Measurements from ENCODE around the gene SELENOM. TPM values are rescaled to one million over a fixed set of nuclear protein-coding genes. Genes with fewer than 3 reads are reported as not detected.
"Not testable (repeated sequence)": the region's sequence is repeated elsewhere in the genome, so short reads cannot be mapped to it uniquely, and the experiment has no call there.

SELENOM gene
- total RNA-seq, 1 experiment from 2014 or later = 22.4 TPM

DNA sequence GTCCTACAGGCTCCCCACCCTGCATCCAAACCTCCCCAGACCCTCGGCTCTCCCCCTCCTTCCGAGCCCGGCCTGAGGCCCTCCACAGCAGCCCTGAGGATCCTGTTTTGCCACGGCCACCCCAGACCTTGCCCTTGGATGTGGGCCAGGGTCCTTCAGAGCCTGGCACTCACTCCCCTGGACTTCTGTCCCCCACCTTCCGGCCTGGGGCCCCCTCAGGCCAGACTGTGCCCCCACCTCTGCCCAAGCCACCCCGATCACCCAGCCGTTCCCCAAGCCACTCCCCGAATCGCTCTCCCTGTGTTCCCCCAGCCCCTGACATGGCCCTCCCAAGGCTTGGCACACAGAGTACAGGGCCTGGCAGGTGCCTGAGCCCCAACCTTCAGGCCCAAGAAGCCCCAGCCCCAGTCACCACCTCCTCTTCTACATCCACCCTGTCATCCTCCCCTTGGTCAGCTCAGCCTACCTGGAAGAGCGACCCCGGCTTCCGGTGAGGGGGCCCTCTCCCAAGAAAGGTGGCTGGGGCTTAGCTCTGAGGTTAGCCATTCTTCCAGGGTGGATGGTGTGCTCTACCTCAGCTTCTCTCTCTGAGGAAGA, 18.3 kb upstream of the SELENOM start:
- H3K27me3 ChIP-seq (ENCODE audit: control insufficient read depth, insufficient read depth, low read length) = no peaks in the 10 kb centered on the region
- H3K36me3 ChIP-seq (replicated peaks; ENCODE audit: control insufficient read depth, insufficient read depth, low read length) = no peaks in the 10 kb centered on the region
- no peak overlapping the region for H3K4me3 ChIP-seq (ENCODE audit: insufficient read depth, low read depth, low read length)
- peak; percentile 49 for DNase-seq

DNA sequence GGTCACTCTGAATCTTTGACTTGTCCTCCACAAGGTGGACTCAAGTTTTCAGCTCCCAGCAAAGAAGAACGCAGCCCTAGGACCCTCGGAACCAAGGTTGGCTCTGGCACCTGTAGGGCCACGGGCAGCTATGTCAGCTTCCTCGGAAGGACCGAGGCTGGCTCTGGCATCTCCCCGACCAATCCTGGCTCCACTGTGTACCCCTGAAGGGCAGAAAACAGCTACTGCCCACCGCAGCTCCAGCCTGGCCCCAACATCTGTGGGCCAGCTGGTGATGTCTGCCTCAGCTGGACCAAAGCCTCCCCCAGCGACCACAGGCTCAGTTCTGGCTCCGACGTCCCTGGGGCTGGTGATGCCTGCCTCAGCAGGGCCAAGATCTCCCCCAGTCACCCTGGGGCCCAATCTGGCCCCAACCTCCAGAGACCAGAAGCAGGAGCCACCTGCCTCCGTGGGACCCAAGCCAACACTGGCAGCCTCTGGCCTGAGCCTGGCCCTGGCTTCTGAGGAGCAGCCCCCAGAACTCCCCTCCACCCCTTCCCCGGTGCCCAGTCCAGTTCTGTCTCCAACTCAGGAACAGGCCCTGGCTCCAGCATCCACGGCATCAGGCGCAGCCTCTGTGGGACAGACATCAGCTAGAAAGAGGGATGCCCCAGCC, 17.6 kb upstream of the SELENOM start:
- DNase-seq = no peak
- H3K36me3 ChIP-seq (replicated peaks; ENCODE audit: control insufficient read depth, insufficient read depth, low read length) = no peaks in the 10 kb centered on the region
- H3K27me3 ChIP-seq (ENCODE audit: control insufficient read depth, insufficient read depth, low read length) = no peaks in the 10 kb centered on the region
- no peak overlapping the region for H3K4me3 ChIP-seq (ENCODE audit: insufficient read depth, low read depth, low read length)

GRCh38 chr22:31124290-31124689, 16.9 kb upstream of the SELENOM start:
- no peak for DNase-seq

DNA sequence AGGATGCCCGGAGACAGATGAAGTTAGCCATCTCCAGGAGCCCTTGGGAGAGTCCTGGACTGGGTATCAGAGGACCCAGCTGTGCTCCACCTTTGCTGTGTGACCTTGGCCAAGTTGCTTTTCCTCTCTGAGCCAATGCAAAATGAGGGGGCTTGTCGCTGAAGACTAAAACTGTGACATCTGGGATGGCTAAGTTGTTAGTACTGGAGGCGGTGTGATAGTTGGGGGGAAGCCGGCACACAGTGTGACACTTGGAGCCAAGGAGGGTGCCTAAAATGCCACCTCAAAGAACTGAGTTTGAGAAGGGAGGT, 15.9 kb upstream of the SELENOM start:
- no peak for DNase-seq
- Histone ChIP-seq H3K4me3 (ENCODE audit: insufficient read depth, low read depth, low read length) (peak overlapping the region; percentile 46), H3K36me3 (replicated peaks; ENCODE audit: control insufficient read depth, insufficient read depth, low read length) (no peaks in the 10 kb centered on the region), H3K27me3 (ENCODE audit: control insufficient read depth, insufficient read depth, low read length) (no peaks in the 10 kb centered on the region)

More at GRCh38 chr22:31124290-31124689, 16.9 kb upstream of the SELENOM start:
- no peaks in the 10 kb centered on the region for H3K27me3 ChIP-seq (ENCODE audit: control insufficient read depth, insufficient read depth, low read length)
- no peaks in the 10 kb centered on the region for H3K36me3 ChIP-seq (replicated peaks; ENCODE audit: control insufficient read depth, insufficient read depth, low read length)
- no peak overlapping the region for H3K4me3 ChIP-seq (ENCODE audit: insufficient read depth, low read depth, low read length)

DNA sequence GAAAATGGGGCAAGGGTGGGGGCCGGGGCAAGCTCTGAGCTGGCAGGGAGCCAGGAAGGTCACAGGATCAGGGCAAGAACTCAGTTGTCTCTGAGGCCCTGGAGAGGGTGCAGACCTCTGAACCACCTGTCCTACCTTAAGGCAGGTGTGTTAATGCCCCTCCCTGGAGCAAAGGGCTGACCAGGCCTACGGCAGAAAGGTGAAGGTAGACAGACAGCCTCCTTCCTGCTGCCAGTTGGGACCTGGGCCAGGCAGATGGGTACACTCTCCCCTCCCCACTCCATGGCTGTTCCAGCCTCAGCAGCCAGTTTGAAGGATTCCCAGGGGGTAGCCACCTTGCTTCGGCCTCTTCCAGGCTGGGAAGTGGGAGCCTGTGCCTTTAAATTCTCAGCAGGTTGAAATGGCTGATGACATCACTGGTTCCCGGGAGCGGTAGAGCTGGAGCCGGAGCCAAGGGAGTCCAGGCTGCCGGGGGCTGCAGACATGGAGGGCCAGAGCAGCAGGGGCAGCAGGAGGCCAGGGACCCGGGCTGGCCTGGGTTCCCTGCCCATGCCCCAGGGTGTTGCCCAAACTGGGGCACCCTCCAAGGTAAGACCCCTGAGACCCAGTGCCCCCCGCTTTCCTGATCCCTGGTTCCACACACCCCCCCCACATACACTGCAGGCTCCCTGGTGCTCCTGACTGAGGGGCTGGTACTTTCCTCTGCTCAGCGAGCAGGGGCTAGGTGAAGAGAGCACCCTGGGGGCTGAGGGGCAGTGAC, 15.3 kb upstream of the SELENOM start, which contains the start of gene INPP5J:
INPP5J (plus strand) TSS at position 435 of the 760 bp plus-strand sequence; CDS start at position 484, 49 bp downstream.
- peak within 1 kb of the TSS; percentile 46 for H3K4me3 ChIP-seq (ENCODE audit: insufficient read depth, low read depth, low read length)
- no peaks in the 10 kb centered on the region for H3K27me3 ChIP-seq (ENCODE audit: control insufficient read depth, insufficient read depth, low read length)
- DNase-seq = peak; percentile 88
- H3K36me3 ChIP-seq (replicated peaks; ENCODE audit: control insufficient read depth, insufficient read depth, low read length) = no peaks in the 10 kb centered on the region

DNA sequence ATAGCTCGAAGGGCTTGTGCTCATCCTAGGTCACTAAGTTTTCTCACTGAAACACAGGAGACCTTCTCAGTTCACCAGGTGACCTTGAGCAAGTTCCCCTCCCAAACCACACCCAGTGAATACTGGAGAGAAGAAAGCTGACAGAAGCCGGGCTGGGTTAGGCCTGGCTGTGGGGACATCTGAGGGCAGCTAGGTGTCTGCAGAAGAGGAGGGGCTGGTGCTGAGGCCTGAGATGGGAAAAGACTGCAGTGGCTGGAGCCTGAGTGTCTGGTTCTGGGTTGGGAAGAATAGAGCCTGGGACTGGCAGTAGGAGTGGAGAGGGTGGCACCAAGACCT, 14.8 kb upstream of the SELENOM start:
- Histone ChIP-seq H3K4me3 (ENCODE audit: insufficient read depth, low read depth, low read length) (no peak overlapping the region), H3K27me3 (ENCODE audit: control insufficient read depth, insufficient read depth, low read length) (no peaks in the 10 kb centered on the region), H3K36me3 (replicated peaks; ENCODE audit: control insufficient read depth, insufficient read depth, low read length) (no peaks in the 10 kb centered on the region)
- no peak for DNase-seq

- no peak for DNase-seq
- no peaks in the 10 kb centered on the region for H3K36me3 ChIP-seq (replicated peaks; ENCODE audit: control insufficient read depth, insufficient read depth, low read length)
- H3K4me3 ChIP-seq (ENCODE audit: insufficient read depth, low read depth, low read length) = no peak overlapping the region
- H3K27me3 ChIP-seq (ENCODE audit: control insufficient read depth, insufficient read depth, low read length) = no peaks in the 10 kb centered on the region
These were observed 14.0 kb upstream of the SELENOM start for GRCh38 chr22:31121403-31121802.

DNA sequence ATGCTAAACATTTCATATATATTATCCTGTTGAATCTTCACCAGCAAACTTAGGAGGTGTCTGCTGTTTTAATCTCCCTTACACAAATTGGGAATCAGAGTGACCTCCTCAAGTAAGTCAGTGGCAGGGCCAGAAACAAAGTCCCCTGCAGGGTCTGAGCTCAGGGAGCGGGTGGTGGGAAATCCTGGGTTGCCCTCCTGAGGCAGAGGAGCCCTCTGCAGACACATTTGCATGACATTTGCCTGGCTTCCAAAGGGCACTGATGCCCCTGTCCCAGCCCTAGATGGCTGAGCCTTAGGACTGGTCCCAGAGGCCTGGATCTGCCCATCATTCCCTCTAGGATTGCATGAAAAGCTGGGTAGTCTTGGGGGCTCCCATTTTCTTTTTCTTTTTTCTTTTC, 13.3 kb upstream of the SELENOM start:
- no peak overlapping the region for H3K4me3 ChIP-seq (ENCODE audit: insufficient read depth, low read depth, low read length)
- H3K36me3 ChIP-seq (replicated peaks; ENCODE audit: control insufficient read depth, insufficient read depth, low read length) = no peaks in the 10 kb centered on the region
- peak; percentile 71 for DNase-seq
- H3K27me3 ChIP-seq (ENCODE audit: control insufficient read depth, insufficient read depth, low read length) = no peaks in the 10 kb centered on the region

DNA sequence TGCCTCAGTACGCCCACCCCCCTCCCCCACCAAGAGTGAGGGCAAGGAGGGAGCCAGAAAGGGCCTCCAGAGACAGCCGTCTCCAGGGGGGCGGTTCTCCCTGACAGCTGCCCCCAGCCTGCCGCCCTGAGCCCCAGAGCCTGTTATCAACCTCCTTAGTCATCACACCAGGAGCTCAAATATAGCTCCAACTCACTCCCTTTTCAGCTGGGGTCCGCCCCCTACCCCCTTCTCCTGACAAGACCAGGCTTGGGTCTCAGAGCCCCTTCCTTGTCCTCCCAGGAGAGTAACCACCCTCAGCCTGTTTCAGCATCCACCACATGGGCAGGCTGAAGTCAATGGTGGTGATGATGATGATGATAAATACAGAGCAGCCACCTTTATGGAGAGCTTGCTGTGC, 12.9 kb upstream of the SELENOM start:
- Histone ChIP-seq H3K36me3 (replicated peaks; ENCODE audit: control insufficient read depth, insufficient read depth, low read length) (no peaks in the 10 kb centered on the region), H3K4me3 (ENCODE audit: insufficient read depth, low read depth, low read length) (no peak overlapping the region), H3K27me3 (ENCODE audit: control insufficient read depth, insufficient read depth, low read length) (no peaks in the 10 kb centered on the region)
- DNase-seq = no peak

GRCh38 chr22:31119026-31119717, 11.8 kb upstream of the SELENOM start:
- no peaks in the 10 kb centered on the region for H3K27me3 ChIP-seq (ENCODE audit: control insufficient read depth, insufficient read depth, low read length)
- no peak overlapping the region for H3K4me3 ChIP-seq (ENCODE audit: insufficient read depth, low read depth, low read length)
- no peaks in the 10 kb centered on the region for H3K36me3 ChIP-seq (replicated peaks; ENCODE audit: control insufficient read depth, insufficient read depth, low read length)
- DNase-seq = no peak

DNA sequence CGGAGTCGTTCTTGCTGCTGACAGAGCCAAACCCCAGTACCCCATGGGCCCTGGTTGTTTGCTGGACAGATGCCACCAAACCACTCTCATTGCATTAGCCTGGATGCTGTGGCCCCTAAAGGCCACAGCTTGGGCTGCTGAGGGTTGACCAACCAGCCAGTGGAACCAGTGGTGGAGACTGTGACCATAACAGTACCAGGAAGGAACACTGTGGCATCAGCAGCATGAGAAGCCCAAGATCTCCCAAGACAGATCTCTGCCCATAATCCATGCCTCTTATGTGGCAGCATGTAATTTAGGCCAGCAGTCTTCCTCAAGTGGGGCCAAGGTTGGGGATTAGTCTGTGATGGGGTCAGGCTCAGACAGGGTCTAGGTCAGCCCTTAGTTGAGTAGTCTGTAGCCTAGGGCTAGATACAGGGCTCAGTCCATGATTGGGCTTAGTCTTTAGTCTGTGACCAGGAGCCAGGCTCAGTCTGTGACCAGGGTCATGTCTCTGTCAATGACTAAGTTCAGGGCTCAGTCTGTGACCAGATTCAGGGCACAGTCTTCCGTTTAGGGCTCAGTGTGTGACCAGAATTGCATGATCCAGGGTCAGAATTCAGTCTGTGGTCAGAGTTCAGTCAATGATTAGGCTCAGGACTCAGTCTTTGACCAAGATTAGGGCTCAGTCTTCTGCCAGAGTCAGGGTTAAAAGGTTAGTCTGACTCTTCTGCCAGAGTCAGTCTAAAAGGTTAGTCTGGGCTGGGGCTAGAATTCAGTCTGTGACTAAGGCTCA, 10.9 kb upstream of the SELENOM start:
- Histone ChIP-seq H3K4me3 (ENCODE audit: insufficient read depth, low read depth, low read length) (no peak overlapping the region), H3K36me3 (replicated peaks; ENCODE audit: control insufficient read depth, insufficient read depth, low read length) (no peaks in the 10 kb centered on the region), H3K27me3 (ENCODE audit: control insufficient read depth, insufficient read depth, low read length) (no peaks in the 10 kb centered on the region)
- DNase-seq = no peak

DNA sequence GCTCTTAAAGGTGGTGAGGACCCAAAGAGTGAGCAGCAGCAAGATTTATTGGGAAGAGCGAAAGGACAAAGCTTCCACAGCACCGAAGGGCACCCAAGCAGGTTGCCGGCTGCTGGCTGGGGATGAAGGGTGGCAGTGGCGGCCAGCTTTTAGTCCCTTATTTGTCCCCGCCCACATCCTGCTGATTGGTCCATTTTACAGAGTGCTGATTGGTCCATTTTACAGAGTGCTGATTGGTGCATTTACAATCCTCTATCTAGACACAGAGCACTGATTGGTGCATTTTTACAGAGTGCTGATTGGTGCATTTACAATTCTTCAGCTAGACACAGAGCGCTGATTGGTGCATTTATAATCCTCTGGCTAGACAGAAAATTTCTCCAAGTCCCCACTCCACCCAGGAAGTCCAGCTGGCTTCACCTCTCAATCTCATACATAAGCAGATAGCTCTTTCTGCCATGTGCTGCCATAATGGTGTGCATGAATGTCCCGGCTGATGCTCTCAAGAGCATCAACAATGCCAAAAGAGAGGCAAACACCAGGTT, 5.3 kb upstream of the SELENOM start:
- H3K36me3 ChIP-seq (replicated peaks; ENCODE audit: control insufficient read depth, insufficient read depth, low read length) = not testable (repeated sequence)

GRCh38 chr22:31107894-31108218, 488 bp upstream of the SELENOM start:
- Histone ChIP-seq H3K36me3 (replicated peaks; ENCODE audit: control insufficient read depth, insufficient read depth, low read length) (no peaks in the 10 kb centered on the region), H3K27me3 (ENCODE audit: control insufficient read depth, insufficient read depth, low read length) (peaks cover 23% of the 10 kb centered on the region), H3K4me3 (ENCODE audit: insufficient read depth, low read depth, low read length) (peak overlapping the region; percentile 70)
- DNase-seq = no peak

More for the DNA sequence above, 5.3 kb upstream of the SELENOM start:
- not testable (repeated sequence) for DNase-seq; H3K4me3 ChIP-seq (ENCODE audit: insufficient read depth, low read depth, low read length); H3K27me3 ChIP-seq (ENCODE audit: control insufficient read depth, insufficient read depth, low read length)

- peak overlapping the region; percentile 70 for H3K4me3 ChIP-seq (ENCODE audit: insufficient read depth, low read depth, low read length)
- no peak for DNase-seq
- no peaks in the 10 kb centered on the region for H3K36me3 ChIP-seq (replicated peaks; ENCODE audit: control insufficient read depth, insufficient read depth, low read length)
- H3K27me3 ChIP-seq (ENCODE audit: control insufficient read depth, insufficient read depth, low read length) = peaks cover 23% of the 10 kb centered on the region
These were observed 614 bp downstream of the SELENOM start for GRCh38 chr22:31106731-31107177.

Data from H7 (cell line).